ENCODE measurements around the gene OPA3.

Gene OPA3

GRCh38 chr19:45509692-45510015 lies 74.9 kb downstream of the OPA3 start:
- H3K79me2 ChIP-seq (ENCODE audit: insufficient read depth, low read length) = 0 out of 2 replicates have a peak, but pooled peaks cover 7% of the 10 kb centered on the region
- no peak overlapping the region for H2AFZ ChIP-seq (ENCODE audit: low read length)
- no peaks in the 10 kb centered on the region for H4K20me1 ChIP-seq (ENCODE audit: insufficient read depth, low read length)
- TF ChIP-seq CTCF (IDR thresholded peaks at IDR 0.05; ENCODE audit: low read length) = no peak
- no peak for TF ChIP-seq EZH2 (IDR thresholded peaks at IDR 0.05; ENCODE audit: borderline replicate concordance, low read length)
- H3K9me2 ChIP-seq (ENCODE audit: low read depth, low read length) = no peaks in the 10 kb centered on the region
- peaks cover 58% of the 10 kb centered on the region for H3K4me1 ChIP-seq (ENCODE audit: insufficient read depth, low read length, severe bottlenecking)
- no peaks in the 10 kb centered on the region for H3F3A ChIP-seq (ENCODE audit: insufficient read depth, low read length)
- H3K4me2 ChIP-seq (ENCODE audit: low read length) = peak overlapping the region; percentile 83
- no peaks in the 10 kb centered on the region for H3K9me3 ChIP-seq (ENCODE audit: low read length)
- H3K27ac ChIP-seq (ENCODE audit: low read depth, low read length, poor library complexity, severe bottlenecking) = peak overlapping the region; percentile 86
- peak overlapping the region; percentile 94 for H3K4me3 ChIP-seq (ENCODE audit: low read depth, low read length, poor library complexity, severe bottlenecking)
- H3K36me3 ChIP-seq (ENCODE audit: insufficient read depth, low read length) = no peaks in the 10 kb centered on the region
- no peaks in the 10 kb centered on the region for H3K27me3 ChIP-seq (ENCODE audit: insufficient read depth, low read length)
- peak overlapping the region; percentile 92 for H3K9ac ChIP-seq (ENCODE audit: low read length)

GRCh38 chr19:45508861-45509691 lies 75.5 kb downstream of the OPA3 start:
- H3K4me1 ChIP-seq (ENCODE audit: insufficient read depth, low read length, severe bottlenecking) = peaks cover 52% of the 10 kb centered on the region
- H2AFZ ChIP-seq (ENCODE audit: low read length) = no peak overlapping the region
- H3K9me3 ChIP-seq (ENCODE audit: low read length) = no peaks in the 10 kb centered on the region
- no peaks in the 10 kb centered on the region for H3K27me3 ChIP-seq (ENCODE audit: insufficient read depth, low read length)
- peak overlapping the region; percentile 92 for H3K9ac ChIP-seq (ENCODE audit: low read length)
- H3K4me2 ChIP-seq (ENCODE audit: low read length) = peak overlapping the region; percentile 83
- H3K36me3 ChIP-seq (ENCODE audit: insufficient read depth, low read length) = no peaks in the 10 kb centered on the region
- H3K79me2 ChIP-seq (ENCODE audit: insufficient read depth, low read length) = 0 out of 2 replicates have a peak, but pooled peaks cover 7% of the 10 kb centered on the region
- H3K9me2 ChIP-seq (ENCODE audit: low read depth, low read length) = no peaks in the 10 kb centered on the region
- peak overlapping the region; percentile 86 for H3K27ac ChIP-seq (ENCODE audit: low read depth, low read length, poor library complexity, severe bottlenecking)
- H3F3A ChIP-seq (ENCODE audit: insufficient read depth, low read length) = no peaks in the 10 kb centered on the region
- H4K20me1 ChIP-seq (ENCODE audit: insufficient read depth, low read length) = no peaks in the 10 kb centered on the region
- TF ChIP-seq EZH2 (IDR thresholded peaks at IDR 0.05; ENCODE audit: borderline replicate concordance, low read length) (no peak), CTCF (IDR thresholded peaks at IDR 0.05; ENCODE audit: low read length) (no peak)
- peak overlapping the region; percentile 94 for H3K4me3 ChIP-seq (ENCODE audit: low read depth, low read length, poor library complexity, severe bottlenecking)

- Histone ChIP-seq H3K4me2 (ENCODE audit: low read length) (peak overlapping the region; percentile 83), H3K9me2 (ENCODE audit: low read depth, low read length) (no peaks in the 10 kb centered on the region), H3K36me3 (ENCODE audit: insufficient read depth, low read length) (no peaks in the 10 kb centered on the region), H2AFZ (ENCODE audit: low read length) (no peak overlapping the region), H3K9ac (ENCODE audit: low read length) (peak overlapping the region; percentile 92), H3K9me3 (ENCODE audit: low read length) (no peaks in the 10 kb centered on the region), H3K27me3 (ENCODE audit: insufficient read depth, low read length) (no peaks in the 10 kb centered on the region), H3K79me2 (ENCODE audit: insufficient read depth, low read length) (0 out of 2 replicates have a peak, but pooled peaks cover 7% of the 10 kb centered on the region), H3K4me1 (ENCODE audit: insufficient read depth, low read length, severe bottlenecking) (peaks cover 46% of the 10 kb centered on the region), H4K20me1 (ENCODE audit: insufficient read depth, low read length) (no peaks in the 10 kb centered on the region), H3K27ac (ENCODE audit: low read depth, low read length, poor library complexity, severe bottlenecking) (peak overlapping the region; percentile 86), H3K4me3 (ENCODE audit: low read depth, low read length, poor library complexity, severe bottlenecking) (peak overlapping the region; percentile 94), H3F3A (ENCODE audit: insufficient read depth, low read length) (no peaks in the 10 kb centered on the region)
- TF ChIP-seq CTCF (IDR thresholded peaks at IDR 0.05; ENCODE audit: low read length) (no peak), EZH2 (IDR thresholded peaks at IDR 0.05; ENCODE audit: borderline replicate concordance, low read length) (no peak)
Observed at GRCh38 chr19:45508417-45508860, 76.2 kb downstream of the OPA3 start.

Data from OCI-LY1 (cell line).